ENCODE data around the gene NDUFS7.
"Not testable (repeated sequence)": the region's sequence is repeated elsewhere in the genome, so short reads cannot be mapped to it uniquely, and the experiment has no call there.

NDUFS7 gene

GRCh38 chr19:1434577-1435060 is 50.9 kb downstream of the NDUFS7 start:
- no peak for DNase-seq

GRCh38 chr19:1435378-1435989 is 51.8 kb downstream of the NDUFS7 start:
- DNase-seq: no peak

- no peak for DNase-seq
These were observed 53.9 kb downstream of the NDUFS7 start for GRCh38 chr19:1437609-1438008.

- peak; percentile 93 for DNase-seq
These were observed 54.6 kb downstream of the NDUFS7 start, which contains the start of gene RPS15 for GRCh38 chr19:1438035-1438932. TSS of gene RPS15 (plus strand) at chr19:1438396. CDS start at chr19:1438426, 30 bp downstream.

- DNase-seq: no peak
These were observed 55.2 kb downstream of the NDUFS7 start for GRCh38 chr19:1438933-1439354.

- DNase-seq: not testable (repeated sequence)
These were observed 56.1 kb downstream of the NDUFS7 start for GRCh38 chr19:1439525-1440417.

- DNase-seq: no peak
These were observed 56.7 kb downstream of the NDUFS7 start for GRCh38 chr19:1440418-1440801.

GRCh38 chr19:1441022-1441426 is 57.3 kb downstream of the NDUFS7 start:
- no peak for DNase-seq

GRCh38 chr19:1441677-1442438 is 58.2 kb downstream of the NDUFS7 start:
- no peak for DNase-seq
